Measurements from ENCODE around the gene CD300A.
A peak's percentile ranks its signal among the peaks of the same experiment; 100 is the strongest.

Gene CD300A

GRCh38 chr17:74466111-74466827 lies at the start of gene CD300A:
Gene CD300A, plus strand, starts transcription at chr17:74466634. Its CDS starts 70 bp downstream, at chr17:74466704.
- peak; percentile 23 for DNase-seq

- DNase-seq, result no peak
These were observed 49.0 kb upstream of the CD300A start for GRCh38 chr17:74417178-74418045.

GRCh38 chr17:74419928-74420411 lies 46.5 kb upstream of the CD300A start:
- DNase-seq, result no peak

- DNase-seq, result no peak
These were observed 42.3 kb upstream of the CD300A start for GRCh38 chr17:74424117-74424516.

GRCh38 chr17:74424657-74425056 lies 41.8 kb upstream of the CD300A start:
- DNase-seq, result no peak

- DNase-seq, result no peak
These were observed 39.8 kb upstream of the CD300A start for GRCh38 chr17:74426551-74427047.

GRCh38 chr17:74427048-74427762 lies 39.2 kb upstream of the CD300A start:
- DNase-seq, result no peak

- no peak for DNase-seq
These were observed 38.7 kb upstream of the CD300A start for GRCh38 chr17:74427763-74428153.

GRCh38 chr17:74429604-74430384 lies 36.6 kb upstream of the CD300A start:
- no peak for DNase-seq

GRCh38 chr17:74430385-74430705 lies 36.1 kb upstream of the CD300A start:
- DNase-seq, result no peak

GRCh38 chr17:74430706-74431567 lies 35.5 kb upstream of the CD300A start:
- DNase-seq, result no peak

- peak; percentile 25 for DNase-seq
These were observed 34.6 kb upstream of the CD300A start, which contains the start of gene GPRC5C for GRCh38 chr17:74431568-74432423. Gene GPRC5C, plus strand, starts transcription at chr17:74432088. Its CDS starts 7,689 bp downstream, at chr17:74439777.

- no peak for DNase-seq
These were observed 34.1 kb upstream of the CD300A start for GRCh38 chr17:74432424-74432690.

GRCh38 chr17:74432766-74433391 lies 33.6 kb upstream of the CD300A start:
- DNase-seq, result no peak

- no peak for DNase-seq
These were observed 32.9 kb upstream of the CD300A start for GRCh38 chr17:74433421-74434121.

- no peak for DNase-seq
These were observed 30.6 kb upstream of the CD300A start for GRCh38 chr17:74435775-74436359.

- DNase-seq, result no peak
These were observed 28.7 kb upstream of the CD300A start for GRCh38 chr17:74437702-74438101.

- no peak for DNase-seq
These were observed 26.5 kb upstream of the CD300A start for GRCh38 chr17:74439691-74440567.

All from stimulated activated naive CD4-positive, alpha-beta T cell treated with Interleukin-2 at 50 U/mL for 16 hours (primary cell).